Measurements from ENCODE around the gene CXXC5. TPM values are rescaled to one million over a fixed set of nuclear protein-coding genes. Genes with fewer than 3 reads are reported as not detected.

Gene CXXC5
- total and polyA plus RNA-seq, 9 donors = 4.4 to 35.7 (median 8.7) TPM

DNA sequence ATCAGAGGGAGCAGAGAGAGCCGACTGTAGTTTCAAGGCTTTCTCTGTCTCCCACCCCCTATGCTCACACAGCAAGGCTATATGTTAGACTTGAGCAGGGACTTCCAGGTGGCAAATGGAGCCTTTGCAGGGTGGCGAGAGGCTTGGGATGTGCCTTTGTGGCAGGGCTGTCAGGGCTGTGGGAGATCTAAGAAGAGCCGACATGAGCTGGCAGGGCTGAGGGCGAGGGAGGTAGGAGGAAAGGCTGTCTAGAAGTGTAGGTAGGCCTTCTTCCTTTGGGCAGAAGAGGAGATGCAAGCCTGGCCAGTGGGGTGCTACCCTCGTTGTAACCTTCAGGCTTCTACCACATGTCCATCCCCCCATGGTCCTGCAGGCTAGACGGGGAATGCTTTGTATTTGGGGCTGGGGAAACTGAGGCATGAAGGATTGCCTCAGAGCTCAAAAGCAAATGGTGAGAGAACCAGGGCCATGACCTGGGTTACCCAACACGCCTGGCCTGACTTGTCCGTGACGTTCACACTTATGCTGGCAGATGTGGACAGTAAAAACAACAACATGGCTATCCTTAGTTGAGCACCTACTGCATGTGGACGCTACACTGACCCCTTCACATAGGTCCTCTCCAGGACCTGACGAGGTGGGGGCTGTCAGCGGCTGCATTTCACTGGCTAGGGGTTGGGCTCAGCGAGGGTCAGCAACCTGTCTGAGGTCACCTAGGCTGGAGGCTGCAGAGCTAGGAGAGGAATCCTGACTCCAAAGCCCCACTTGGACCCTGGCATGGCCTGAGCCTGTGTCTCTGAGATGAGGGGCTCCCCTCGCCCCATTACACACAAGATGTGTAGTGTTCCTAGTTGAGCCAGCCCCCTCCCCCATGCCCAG lies 15.3 kb downstream of the CXXC5 start:
- DNase-seq = no peak
- no peaks in the 10 kb centered on the region for H3K27me3 ChIP-seq
- peaks cover 14% of the 10 kb centered on the region for H3K4me1 ChIP-seq (ENCODE audit: insufficient read depth)
- no peak overlapping the region for H3K4me3 ChIP-seq
- no peaks in the 10 kb centered on the region for H3K36me3 ChIP-seq
- no peaks in the 10 kb centered on the region for H3K9me3 ChIP-seq
- TF ChIP-seq, protein P1, sequence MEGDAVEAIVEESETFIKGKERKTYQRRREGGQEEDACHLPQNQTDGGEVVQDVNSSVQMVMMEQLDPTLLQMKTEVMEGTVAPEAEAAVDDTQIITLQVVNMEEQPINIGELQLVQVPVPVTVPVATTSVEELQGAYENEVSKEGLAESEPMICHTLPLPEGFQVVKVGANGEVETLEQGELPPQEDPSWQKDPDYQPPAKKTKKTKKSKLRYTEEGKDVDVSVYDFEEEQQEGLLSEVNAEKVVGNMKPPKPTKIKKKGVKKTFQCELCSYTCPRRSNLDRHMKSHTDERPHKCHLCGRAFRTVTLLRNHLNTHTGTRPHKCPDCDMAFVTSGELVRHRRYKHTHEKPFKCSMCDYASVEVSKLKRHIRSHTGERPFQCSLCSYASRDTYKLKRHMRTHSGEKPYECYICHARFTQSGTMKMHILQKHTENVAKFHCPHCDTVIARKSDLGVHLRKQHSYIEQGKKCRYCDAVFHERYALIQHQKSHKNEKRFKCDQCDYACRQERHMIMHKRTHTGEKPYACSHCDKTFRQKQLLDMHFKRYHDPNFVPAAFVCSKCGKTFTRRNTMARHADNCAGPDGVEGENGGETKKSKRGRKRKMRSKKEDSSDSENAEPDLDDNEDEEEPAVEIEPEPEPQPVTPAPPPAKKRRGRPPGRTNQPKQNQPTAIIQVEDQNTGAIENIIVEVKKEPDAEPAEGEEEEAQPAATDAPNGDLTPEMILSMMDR (IDR thresholded peaks at IDR 0.05) = no peak
- TF ChIP-seq POLR2A (IDR thresholded peaks at IDR 0.05) (no peak), EP300 (IDR thresholded peaks at IDR 0.05) (no peak)
- WGBS, 3 donors = 86 to 91% (median 90%) methylated on average over 14 of the region's 14 CpGs
- intact Hi-C loops (cut with DNase I) = no loop called here
- H3K27ac ChIP-seq = no peak overlapping the region

DNA sequence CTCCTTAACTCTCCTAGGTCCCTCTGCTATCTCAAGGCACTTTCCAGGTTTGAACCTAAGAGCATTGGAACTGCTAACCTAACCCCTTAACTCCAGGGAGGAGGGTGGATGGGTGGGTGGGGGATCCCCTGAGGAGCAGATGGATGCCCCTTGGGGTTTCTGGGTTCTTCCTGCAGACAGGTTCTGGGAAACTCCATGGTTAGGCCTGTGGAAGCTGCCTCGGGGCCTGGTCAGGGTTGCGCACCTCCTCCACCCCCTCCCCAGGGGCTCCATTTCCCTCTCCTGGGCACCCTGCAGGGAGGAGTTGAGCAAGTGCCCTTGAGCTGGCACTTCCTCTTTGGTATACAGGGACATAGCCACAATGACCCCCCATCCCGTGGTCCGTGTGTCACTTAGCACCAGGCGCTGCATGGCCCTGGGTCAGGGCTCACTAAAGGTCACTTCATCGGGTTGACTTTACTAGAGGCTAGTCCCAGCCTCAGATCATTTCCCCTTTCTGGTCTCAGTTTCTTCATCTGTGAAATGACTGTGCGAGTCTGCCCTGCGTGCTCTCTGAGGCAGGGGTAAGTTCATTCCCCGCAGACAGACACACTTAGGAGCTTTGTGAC lies 16.0 kb downstream of the CXXC5 start:
- H3K4me1 ChIP-seq (ENCODE audit: insufficient read depth) = peaks cover 16% of the 10 kb centered on the region
- no peak overlapping the region for H3K27ac ChIP-seq
- TF ChIP-seq, protein P1 (IDR thresholded peaks at IDR 0.05) = no peak
- TF ChIP-seq EP300 (IDR thresholded peaks at IDR 0.05) = no peak
- TF ChIP-seq POLR2A (IDR thresholded peaks at IDR 0.05) = no peak
- intact Hi-C loops (cut with DNase I) = no loop called here
- H3K9me3 ChIP-seq = no peaks in the 10 kb centered on the region
- H3K27me3 ChIP-seq = no peaks in the 10 kb centered on the region
- H3K36me3 ChIP-seq = no peaks in the 10 kb centered on the region
- no peak overlapping the region for H3K4me3 ChIP-seq
- WGBS, 3 donors = 85 to 90% (median 85%) methylated on average over 9 of the region's 9 CpGs
- no peak for DNase-seq

DNA sequence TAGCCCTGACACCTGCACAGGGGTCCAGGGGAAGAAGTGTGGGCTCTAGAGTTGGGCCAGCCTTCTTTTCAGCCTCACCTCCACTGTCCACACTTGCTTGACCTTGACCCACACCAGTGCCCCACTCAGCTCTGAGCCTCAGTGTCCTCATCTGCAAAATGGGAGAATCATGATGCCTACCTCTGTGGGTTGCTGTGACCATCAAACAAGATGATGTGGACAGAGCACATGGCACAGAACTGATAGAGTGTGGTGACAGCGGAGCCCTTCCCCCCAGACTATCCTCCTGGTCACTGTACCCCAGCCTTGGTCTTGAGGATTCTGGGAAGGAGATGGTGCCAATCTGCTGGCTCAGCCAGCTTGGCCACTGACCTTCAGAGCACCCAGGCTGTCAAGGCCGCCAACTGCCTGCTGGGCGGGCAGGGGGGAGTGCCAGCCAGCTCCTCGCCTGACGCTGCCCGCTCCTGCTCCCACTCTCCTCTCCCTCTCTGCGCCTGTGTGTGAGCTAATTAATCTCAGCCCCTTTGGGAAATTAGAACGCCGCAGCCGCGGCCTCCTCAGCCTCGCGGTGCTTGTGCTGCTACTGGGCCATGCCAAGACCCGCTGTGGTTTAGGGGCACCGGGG lies 16.7 kb downstream of the CXXC5 start:
- intact Hi-C loops (cut with DNase I) = no loop called here
- no peak overlapping the region for H3K4me3 ChIP-seq
- H3K36me3 ChIP-seq = no peaks in the 10 kb centered on the region
- TF ChIP-seq, protein P1 (IDR thresholded peaks at IDR 0.05) = no peak
- TF ChIP-seq EP300 (IDR thresholded peaks at IDR 0.05) (no peak), POLR2A (IDR thresholded peaks at IDR 0.05) (no peak)
- peaks cover 18% of the 10 kb centered on the region for H3K4me1 ChIP-seq (ENCODE audit: insufficient read depth)
- no peak for DNase-seq
- 76 to 81% (median 78%) methylated on average over 15 of the region's 15 CpGs for WGBS, 3 donors
- no peaks in the 10 kb centered on the region for H3K27me3 ChIP-seq
- H3K27ac ChIP-seq = no peak overlapping the region
- no peaks in the 10 kb centered on the region for H3K9me3 ChIP-seq

DNA sequence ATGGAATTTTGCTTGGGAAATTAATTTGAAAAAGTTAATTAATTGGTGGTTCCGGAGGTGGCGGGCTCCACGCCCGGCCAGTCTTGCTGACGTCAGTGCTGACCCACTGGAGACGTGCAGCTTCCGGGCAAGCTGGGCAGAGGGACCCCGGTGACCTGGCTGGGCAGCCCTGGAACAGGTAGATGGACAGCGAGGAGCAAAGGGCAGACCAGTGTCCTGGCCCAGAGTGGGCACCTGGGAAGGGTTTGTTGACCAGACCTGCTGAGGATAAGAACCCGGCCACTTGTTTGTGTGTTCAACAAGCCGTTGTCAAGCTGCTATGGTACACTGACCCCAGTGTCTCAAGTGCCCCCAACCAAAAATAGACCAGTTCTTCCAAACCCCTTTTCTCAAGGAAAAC lies 17.5 kb downstream of the CXXC5 start:
- 93 to 94% (median 93%) methylated on average over 11 of the region's 11 CpGs for WGBS, 3 donors
- no peak for TF ChIP-seq POLR2A (IDR thresholded peaks at IDR 0.05)
- TF ChIP-seq, protein P1 (IDR thresholded peaks at IDR 0.05) = no peak
- no peak for TF ChIP-seq EP300 (IDR thresholded peaks at IDR 0.05)

More for the DNA sequence above, 17.5 kb downstream of the CXXC5 start:
- Histone ChIP-seq H3K9me3 (no peaks in the 10 kb centered on the region), H3K4me1 (ENCODE audit: insufficient read depth) (peaks cover 20% of the 10 kb centered on the region), H3K36me3 (no peaks in the 10 kb centered on the region), H3K4me3 (no peak overlapping the region), H3K27me3 (no peaks in the 10 kb centered on the region), H3K27ac (no peak overlapping the region)
- intact Hi-C loops (cut with DNase I) = no loop called here
- no peak for DNase-seq
